ENCODE measurements around the gene INPP5A. TPM values are rescaled to one million over a fixed set of nuclear protein-coding genes. Genes with fewer than 3 reads are reported as not detected.

The INPP5A gene
- total RNA-seq, 1 donor from 2014 or later, result 36.3 TPM

GRCh38 chr10:132614431-132615340 is 77.1 kb downstream of the INPP5A start:
- no peaks in the 10 kb centered on the region for H3K36me3 Mint-ChIP-seq (ENCODE audit: unreplicated experiment)
- TF ChIP-seq CTCF (IDR thresholded peaks at IDR 0.05; ENCODE audit: partially characterized antibody, unreplicated experiment), result no peak
- H3K4me3 Mint-ChIP-seq (ENCODE audit: unreplicated experiment), result no peak overlapping the region
- no peak overlapping the region for H3K27ac Mint-ChIP-seq (ENCODE audit: unreplicated experiment)
- peaks cover 3% of the 10 kb centered on the region for H3K9me3 Mint-ChIP-seq (ENCODE audit: unreplicated experiment)
- peaks cover 4% of the 10 kb centered on the region for H3K27me3 Mint-ChIP-seq (ENCODE audit: unreplicated experiment)
- peaks cover 2% of the 10 kb centered on the region for H3K4me1 Mint-ChIP-seq (ENCODE audit: low read depth, unreplicated experiment)
- no peak for DNase-seq

- no peak for DNase-seq
These were observed 78.0 kb downstream of the INPP5A start for GRCh38 chr10:132615341-132616169.

GRCh38 chr10:132616170-132616995 is 78.8 kb downstream of the INPP5A start:
- Mint-ChIP-seq H3K36me3 (ENCODE audit: unreplicated experiment) (peaks cover 16% of the 10 kb centered on the region), H3K4me3 (ENCODE audit: unreplicated experiment) (no peak overlapping the region), H3K27ac (ENCODE audit: unreplicated experiment) (no peak overlapping the region), H3K4me1 (ENCODE audit: low read depth, unreplicated experiment) (peaks cover 2% of the 10 kb centered on the region), H3K27me3 (ENCODE audit: unreplicated experiment) (peaks cover 4% of the 10 kb centered on the region), H3K9me3 (ENCODE audit: unreplicated experiment) (peaks cover 2% of the 10 kb centered on the region)
- no peak for DNase-seq
- TF ChIP-seq CTCF (IDR thresholded peaks at IDR 0.05; ENCODE audit: partially characterized antibody, unreplicated experiment), result no peak

More at GRCh38 chr10:132615341-132616169, 78.0 kb downstream of the INPP5A start:
- Mint-ChIP-seq H3K4me1 (ENCODE audit: low read depth, unreplicated experiment) (peaks cover 2% of the 10 kb centered on the region), H3K9me3 (ENCODE audit: unreplicated experiment) (peaks cover 3% of the 10 kb centered on the region), H3K36me3 (ENCODE audit: unreplicated experiment) (peaks cover 8% of the 10 kb centered on the region), H3K27me3 (ENCODE audit: unreplicated experiment) (peaks cover 4% of the 10 kb centered on the region), H3K4me3 (ENCODE audit: unreplicated experiment) (no peak overlapping the region), H3K27ac (ENCODE audit: unreplicated experiment) (no peak overlapping the region)
- TF ChIP-seq CTCF (IDR thresholded peaks at IDR 0.05; ENCODE audit: partially characterized antibody, unreplicated experiment), result no peak

- Mint-ChIP-seq H3K36me3 (ENCODE audit: unreplicated experiment) (peaks cover 18% of the 10 kb centered on the region), H3K27ac (ENCODE audit: unreplicated experiment) (no peak overlapping the region), H3K9me3 (ENCODE audit: unreplicated experiment) (peaks cover 2% of the 10 kb centered on the region), H3K4me3 (ENCODE audit: unreplicated experiment) (no peak overlapping the region), H3K27me3 (ENCODE audit: unreplicated experiment) (peaks cover 4% of the 10 kb centered on the region), H3K4me1 (ENCODE audit: low read depth, unreplicated experiment) (peaks cover 2% of the 10 kb centered on the region)
- TF ChIP-seq CTCF (IDR thresholded peaks at IDR 0.05; ENCODE audit: partially characterized antibody, unreplicated experiment), result no peak
- no peak for DNase-seq
These were observed 79.6 kb downstream of the INPP5A start for GRCh38 chr10:132616996-132617736.
